Fibroblast of upper back skin (primary cell): ENCODE data around the gene TFB1M.
A peak's percentile ranks its signal among the peaks of the same experiment; 100 is the strongest.
"Not testable (repeated sequence)": the region's sequence is repeated elsewhere in the genome, so short reads cannot be mapped to it uniquely, and the experiment has no call there.

Source experiments
- DNase-seq: peaks from one replicate; pipeline ENCODE4 v3.0.0-alpha.2; 2013

TFB1M gene

GRCh38 chr6:155314092-155314772 is at the start of gene TFB1M:
TSS of gene TFB1M (minus strand) at chr6:155314484. CDS start at chr6:155314428, 56 bp downstream.
- peak; percentile 99 for DNase-seq

- peak; percentile 25 for DNase-seq
Measured at GRCh38 chr6:155364021-155364420, 49.7 kb upstream of the TFB1M start.

GRCh38 chr6:155362968-155363632 is 48.8 kb upstream of the TFB1M start:
- not testable (repeated sequence) for DNase-seq

- no peak for DNase-seq
Measured at GRCh38 chr6:155354167-155354566, 39.9 kb upstream of the TFB1M start.

- DNase-seq: peak; percentile 61
Measured at GRCh38 chr6:155352811-155353210, 38.5 kb upstream of the TFB1M start.

- DNase-seq: no peak
Measured at GRCh38 chr6:155352130-155352420, 37.8 kb upstream of the TFB1M start.

GRCh38 chr6:155351273-155352129 is 37.2 kb upstream of the TFB1M start:
- DNase-seq: no peak

GRCh38 chr6:155349956-155350355 is 35.7 kb upstream of the TFB1M start:
- DNase-seq: no peak

- DNase-seq: peak; percentile 41
Measured at GRCh38 chr6:155349129-155349528, 34.8 kb upstream of the TFB1M start.

- no peak for DNase-seq
Measured at GRCh38 chr6:155347800-155348199, 33.5 kb upstream of the TFB1M start.

GRCh38 chr6:155346957-155347356 is 32.7 kb upstream of the TFB1M start:
- DNase-seq: no peak

GRCh38 chr6:155344341-155345006 is 30.2 kb upstream of the TFB1M start:
- no peak for DNase-seq

- DNase-seq: peak; percentile 58
Measured at GRCh38 chr6:155341130-155341828, 27.0 kb upstream of the TFB1M start.

- DNase-seq: peak; percentile 58
Measured at GRCh38 chr6:155340464-155341129, 26.3 kb upstream of the TFB1M start.

GRCh38 chr6:155339929-155340328 is 25.6 kb upstream of the TFB1M start:
- not testable (repeated sequence) for DNase-seq

GRCh38 chr6:155338237-155338636 is 24.0 kb upstream of the TFB1M start:
- DNase-seq: not testable (repeated sequence)

GRCh38 chr6:155335265-155335664 is 21.0 kb upstream of the TFB1M start:
- no peak for DNase-seq

GRCh38 chr6:155334073-155334472 is 19.8 kb upstream of the TFB1M start:
- not testable (repeated sequence) for DNase-seq

- DNase-seq: no peak
Measured at GRCh38 chr6:155333414-155333813, 19.1 kb upstream of the TFB1M start.

- no peak for DNase-seq
Measured at GRCh38 chr6:155330922-155331321, 16.6 kb upstream of the TFB1M start.

GRCh38 chr6:155330133-155330734 is 15.9 kb upstream of the TFB1M start:
- DNase-seq: no peak
